SU-DHL-6 (cell line): Measurements from ENCODE around the gene EDAR.

Source experiments
- EZH2phosphoT487 ChIP-seq: fragments of 200-600 bp; sonication (generic), shearing (Covaris generic); conservative IDR thresholded peaks from 2 replicates; pipeline ENCODE4 v1.6.1; 2018; ENCODE audit warnings: mild to moderate bottlenecking, antibody characterized with exemption, low read length, moderate library complexity, mixed read lengths
- TF ChIP-seq, protein P1 (sequence below): fragments of 200-600 bp; sonication (generic); IDR thresholded peaks from one replicate; pipeline ENCODE4 v1.5.1; 2017; ENCODE audit warnings: antibody characterized with exemption, mild to moderate bottlenecking, low read length, moderate library complexity; ENCODE audit not compliant: insufficient read depth, poor library complexity, severe bottlenecking

DNA sequence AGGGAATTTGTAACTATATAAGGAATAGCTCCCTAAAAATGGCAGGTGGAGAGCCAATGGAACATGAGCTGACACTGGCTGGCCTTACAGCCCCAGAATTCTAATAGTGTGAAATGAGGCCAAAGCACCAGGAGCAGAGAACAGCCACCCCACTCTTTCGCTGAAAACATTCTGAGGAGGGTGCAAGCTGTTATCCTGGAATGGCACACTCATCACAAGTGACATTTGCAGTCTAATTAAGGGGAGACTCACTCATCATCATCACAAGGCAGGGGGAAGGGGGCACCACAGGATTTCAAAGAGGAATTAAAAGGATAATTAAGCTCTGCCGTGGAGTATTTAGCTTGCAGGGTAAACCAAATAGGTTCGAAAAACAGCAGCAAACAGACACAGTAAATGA is 94.3 kb downstream of the EDAR start:
- TF ChIP-seq, protein P1, sequence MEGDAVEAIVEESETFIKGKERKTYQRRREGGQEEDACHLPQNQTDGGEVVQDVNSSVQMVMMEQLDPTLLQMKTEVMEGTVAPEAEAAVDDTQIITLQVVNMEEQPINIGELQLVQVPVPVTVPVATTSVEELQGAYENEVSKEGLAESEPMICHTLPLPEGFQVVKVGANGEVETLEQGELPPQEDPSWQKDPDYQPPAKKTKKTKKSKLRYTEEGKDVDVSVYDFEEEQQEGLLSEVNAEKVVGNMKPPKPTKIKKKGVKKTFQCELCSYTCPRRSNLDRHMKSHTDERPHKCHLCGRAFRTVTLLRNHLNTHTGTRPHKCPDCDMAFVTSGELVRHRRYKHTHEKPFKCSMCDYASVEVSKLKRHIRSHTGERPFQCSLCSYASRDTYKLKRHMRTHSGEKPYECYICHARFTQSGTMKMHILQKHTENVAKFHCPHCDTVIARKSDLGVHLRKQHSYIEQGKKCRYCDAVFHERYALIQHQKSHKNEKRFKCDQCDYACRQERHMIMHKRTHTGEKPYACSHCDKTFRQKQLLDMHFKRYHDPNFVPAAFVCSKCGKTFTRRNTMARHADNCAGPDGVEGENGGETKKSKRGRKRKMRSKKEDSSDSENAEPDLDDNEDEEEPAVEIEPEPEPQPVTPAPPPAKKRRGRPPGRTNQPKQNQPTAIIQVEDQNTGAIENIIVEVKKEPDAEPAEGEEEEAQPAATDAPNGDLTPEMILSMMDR = no peak
- TF ChIP-seq EZH2phosphoT487 = no peak
